H1 (cell line): ENCODE measurements around the gene SUMF1. TPM values are rescaled to one million over a fixed set of nuclear protein-coding genes. Genes with fewer than 3 reads are reported as not detected.

Experiments used
- CTCF ChIA-PET: fragments of 300-600 bp; sonication (Branson Sonifier 250); formaldehyde crosslinking; loops from one replicate; lab custom pipeline; 2021; ENCODE audit not compliant: partially characterized antibody; lab: Charles Lee
- POLR2A ChIA-PET: fragments of 300-600 bp; sonication (Branson Sonifier 250); formaldehyde crosslinking; loops from one replicate; lab custom pipeline; 2021; ENCODE audit warnings: inconsistent platforms; ENCODE audit not compliant: partially characterized antibody; lab: Charles Lee
- DNase-seq, 2 experiments: peaks; one replicate each; pipeline versions ENCODE4 v3.0.0 to v3.0.0-alpha.2; 2010 to 2022; ENCODE audit warnings: low spot score in 2 of 2, low read depth in 1 of 2, mixed read lengths in 1 of 2
- FAIRE-seq: peaks from 2 replicates; lab custom pipeline; 2011; peaks lifted over from hg19 to GRCh38; lab: Jason Lieb, UNC
- H2AFZ ChIP-seq: 2 replicates; pipeline ENCODE4 v1.8.1; 2012; ENCODE audit warnings: low read length, inconsistent platforms
- H2AK5ac ChIP-seq: 2 replicates; pipeline ENCODE4 v1.6.1; 2013; ENCODE audit warnings: low read depth, low read length
- H2BK120ac ChIP-seq: replicated peaks from 2 replicates; pipeline ENCODE3; 2013; ENCODE audit warnings: low read depth, low read length, inconsistent platforms
- H2BK12ac ChIP-seq: 2 replicates; pipeline ENCODE4 v1.6.1; 2013; ENCODE audit warnings: low read depth, low read length
- H2BK15ac ChIP-seq: 2 replicates; pipeline ENCODE4 v1.6.1; 2013; ENCODE audit warnings: low read length
- H2BK20ac ChIP-seq: 2 replicates; pipeline ENCODE4 v1.6.1; 2013; ENCODE audit warnings: low read length
- H2BK5ac ChIP-seq: 2 replicates; pipeline ENCODE4 v1.6.1; 2013; ENCODE audit warnings: low read depth, low read length
- H3K14ac ChIP-seq: 2 replicates; pipeline ENCODE4 v1.6.1; 2013; ENCODE audit warnings: inconsistent platforms; ENCODE audit not compliant: insufficient read length
- H3K18ac ChIP-seq: 2 replicates; pipeline ENCODE4 v1.6.1; 2013; ENCODE audit warnings: low read length; ENCODE audit errors: extremely low read depth
- H3K23ac ChIP-seq: 2 replicates; pipeline ENCODE4 v1.6.1; 2013; ENCODE audit warnings: inconsistent platforms; ENCODE audit not compliant: insufficient read length
- H3K23me2 ChIP-seq: 2 replicates; pipeline ENCODE4 v1.6.1; 2013; ENCODE audit warnings: low read depth, low read length
- H3K27ac ChIP-seq: 2 replicates; pipeline ENCODE4 v1.6.1; 2011; ENCODE audit warnings: low read depth, low read length, inconsistent platforms
- H3K27me3 ChIP-seq, 4 experiments: replicated peaks in 1 of 4; 1 replicate in 1 of 4; 2 replicates in 3 of 4; pipeline versions ENCODE4 v1.6.1 to v1.8.1; 2011 to 2013; ENCODE audit warnings: low read length in 3 of 4, mild to moderate bottlenecking in 3 of 4, inconsistent platforms in 2 of 4, mixed read lengths in 2 of 4, moderate library complexity in 1 of 4; ENCODE audit not compliant: control insufficient read depth in 3 of 4, insufficient read depth in 3 of 4; ENCODE audit errors: extremely low read depth in 1 of 4
- H3K36me3 ChIP-seq, 4 experiments: 2 replicates each; pipeline versions ENCODE4 v1.6.1 to v1.8.1; 2011 to 2013; ENCODE audit warnings: mild to moderate bottlenecking in 4 of 4, low read length in 3 of 4, moderate library complexity in 2 of 4, control low read depth in 1 of 4, inconsistent platforms in 1 of 4; ENCODE audit not compliant: insufficient read depth in 4 of 4, control insufficient read depth in 2 of 4
- H3K4ac ChIP-seq: replicated peaks from 2 replicates; pipeline ENCODE3; 2013; ENCODE audit warnings: low read length, low read depth, mixed read lengths, inconsistent platforms; ENCODE audit not compliant: insufficient read length
- H3K4me1 ChIP-seq, 4 experiments: replicated peaks in 1 of 4; 1 replicate in 1 of 4; 2 replicates in 3 of 4; pipeline versions ENCODE4 v1.6.1 to v1.8.1; 2011 to 2013; ENCODE audit warnings: low read length in 3 of 4, inconsistent platforms in 2 of 4, mixed read lengths in 1 of 4; ENCODE audit not compliant: insufficient read depth in 4 of 4, control insufficient read depth in 3 of 4
- H3K4me2 ChIP-seq, 2 experiments: 2 replicates each; pipeline versions ENCODE4 v1.6.1 to v1.8.1; 2011 to 2013; ENCODE audit warnings: low read depth in 2 of 2, low read length in 2 of 2, control low read depth in 1 of 2, inconsistent platforms in 1 of 2, mild to moderate bottlenecking in 1 of 2; ENCODE audit not compliant: insufficient read depth in 1 of 2
- H3K4me3 ChIP-seq, 4 experiments: fragments of 200-600, 300-600 bp in 1 of 4; sonication (generic), shearing (Covaris generic), sonication (Bioruptor Twin) in 1 of 4; 2 replicates each; pipeline versions ENCODE4 v1.5.1 to v1.8.1; 2011 to 2016; ENCODE audit warnings: low read length in 4 of 4, low read depth in 3 of 4, control low read depth in 2 of 4, inconsistent platforms in 2 of 4, mild to moderate bottlenecking in 2 of 4, mixed read lengths in 1 of 4, moderate library complexity in 1 of 4; ENCODE audit not compliant: insufficient read depth in 2 of 4; ENCODE audit errors: extremely low read depth in 1 of 4
- H3K56ac ChIP-seq: replicated peaks from 2 replicates; pipeline ENCODE3; 2013; ENCODE audit warnings: low read depth, mild to moderate bottlenecking, mixed read lengths, low read length, inconsistent platforms; ENCODE audit not compliant: insufficient read length
- H3K79me1 ChIP-seq: 2 replicates; pipeline ENCODE4 v1.6.1; 2013; ENCODE audit warnings: low read depth, low read length, control low read depth
- H3K79me2 ChIP-seq, 2 experiments: 2 replicates each; pipeline versions ENCODE4 v1.6.1 to v1.8.1; 2012 to 2013; ENCODE audit warnings: low read length in 2 of 2, mild to moderate bottlenecking in 2 of 2, inconsistent platforms in 1 of 2; ENCODE audit not compliant: insufficient read depth in 2 of 2, control insufficient read depth in 1 of 2
- H3K9ac ChIP-seq, 4 experiments: replicated peaks in 1 of 4; 1 replicate in 1 of 4; 2 replicates in 3 of 4; pipeline versions ENCODE4 v1.6.1 to v1.8.1; 2011 to 2013; ENCODE audit warnings: low read depth in 3 of 4, low read length in 3 of 4, control low read depth in 2 of 4, mild to moderate bottlenecking in 2 of 4, moderate library complexity in 2 of 4, inconsistent platforms in 1 of 4; ENCODE audit errors: extremely low read depth in 1 of 4
- H3K9me3 ChIP-seq, 2 experiments: 2 replicates each; pipeline versions ENCODE4 v1.6.1 to v1.8.1; 2012 to 2013; ENCODE audit warnings: mild to moderate bottlenecking in 2 of 2, moderate library complexity in 2 of 2, control low read depth in 1 of 2, inconsistent platforms in 1 of 2, low read depth in 1 of 2, low read length in 1 of 2, mixed read lengths in 1 of 2; ENCODE audit not compliant: insufficient read depth in 2 of 2
- H4K20me1 ChIP-seq, 2 experiments: replicated peaks in 1 of 2; 2 replicates each; pipeline versions ENCODE3 to v1.8.1; 2011 to 2013; ENCODE audit warnings: inconsistent platforms in 2 of 2, low read length in 2 of 2, mild to moderate bottlenecking in 1 of 2; ENCODE audit not compliant: insufficient read depth in 2 of 2, control insufficient read depth in 1 of 2
- H4K5ac ChIP-seq: 2 replicates; pipeline ENCODE4 v1.6.1; 2013; ENCODE audit warnings: low read length, low read depth, mixed read lengths, inconsistent platforms; ENCODE audit not compliant: insufficient read length
- H4K8ac ChIP-seq: 2 replicates; pipeline ENCODE4 v1.8.0; 2013; ENCODE audit warnings: mild to moderate bottlenecking, moderate library complexity, low read length, inconsistent platforms; ENCODE audit not compliant: insufficient read depth; ENCODE audit errors: extremely low read depth
- H4K91ac ChIP-seq: replicated peaks from 2 replicates; pipeline ENCODE3; 2013; ENCODE audit warnings: low read length, mixed read lengths, inconsistent platforms; ENCODE audit not compliant: insufficient read length
- ASH2L ChIP-seq: fragments of 200-600, 300-600 bp; sonication (generic); IDR thresholded peaks from one replicate; pipeline ENCODE4 v1.7.1; 2017; ENCODE audit warnings: low read length
- BRCA1 ChIP-seq: IDR thresholded peaks from 2 replicates; pipeline ENCODE4 v1.6.1; 2012; ENCODE audit warnings: low read depth, low read length, improper control_type of control experiment
- CHD1 ChIP-seq: IDR thresholded peaks from 2 replicates; pipeline ENCODE4 v1.6.1; 2012; ENCODE audit warnings: low read depth, low read length, improper control_type of control experiment
- CTBP2 ChIP-seq: IDR thresholded peaks from 2 replicates; pipeline ENCODE4 v1.7.0; 2011; ENCODE audit warnings: borderline replicate concordance, mild to moderate bottlenecking, moderate library complexity, mixed read lengths, low read length; ENCODE audit not compliant: insufficient read depth, insufficient read length
- E2F6 ChIP-seq: IDR thresholded peaks from 2 replicates; pipeline ENCODE4 v1.6.1; 2012; ENCODE audit warnings: inconsistent platforms
- KDM5A ChIP-seq: fragments of 200-600 bp; IDR thresholded peaks from 2 replicates; pipeline ENCODE4 v1.7.1; 2012; ENCODE audit warnings: mild to moderate bottlenecking, low read length, inconsistent platforms, mixed read lengths
- NANOG ChIP-seq: IDR thresholded peaks from 2 replicates; pipeline ENCODE4 v1.6.1; 2011; ENCODE audit warnings: low read length, low read depth, mild to moderate bottlenecking, inconsistent platforms; ENCODE audit not compliant: insufficient read depth, poor library complexity, severe bottlenecking
- POLR2A ChIP-seq, 2 experiments: IDR thresholded peaks; 1 replicate in 1 of 2; 2 replicates in 1 of 2; pipeline ENCODE4 v1.6.1; 2011; ENCODE audit warnings: low read depth in 2 of 2, low read length in 2 of 2, mild to moderate bottlenecking in 2 of 2; ENCODE audit errors: control extremely low read depth in 1 of 2
- POU5F1 ChIP-seq: IDR thresholded peaks from 2 replicates; pipeline ENCODE4 v1.6.1; 2011; ENCODE audit warnings: low read depth, mild to moderate bottlenecking, low read length, moderate library complexity
- RFX5 ChIP-seq: IDR thresholded peaks from 2 replicates; pipeline ENCODE4 v1.6.1; 2011; ENCODE audit warnings: low read depth, low read length, improper control_type of control experiment, borderline replicate concordance
- SP4 ChIP-seq: IDR thresholded peaks from 2 replicates; pipeline ENCODE4 v1.6.1; 2012; ENCODE audit warnings: low read length, inconsistent platforms
- TCF12 ChIP-seq: IDR thresholded peaks from 2 replicates; pipeline ENCODE4 v1.6.1; 2011; ENCODE audit warnings: low read depth, mild to moderate bottlenecking, low read length
- TEAD4 ChIP-seq: IDR thresholded peaks from 2 replicates; pipeline ENCODE4 v1.6.1; 2012; ENCODE audit warnings: low read depth, low read length, inconsistent platforms, mixed read lengths
- WGBS, 2 experiments: shearing (Covaris generic) in 1 of 2; methylation state at CpG; one replicate each; pipeline versions ENCODE4 v1.1.6 to v1.1.7; 2013 to 2015; ENCODE audit warnings: low lambda C conversion rate in 2 of 2, mixed read lengths in 2 of 2, inconsistent platforms in 1 of 2, low coverage in 1 of 2, missing lambda C conversion rate in 1 of 2; ENCODE audit not compliant: insufficient replicate concordance in 2 of 2, insufficient coverage in 1 of 2, insufficient read length in 1 of 2; ENCODE audit errors: extremely low coverage in 1 of 2, missing lambda C conversion rate in 1 of 2; 5-methylcytosine and 5-hydroxymethylcytosine counted together
- polyA plus RNA-seq, 7 experiments: library from polyadenylated mRNA; depleted of rRNA in 3 of 7; stranded (reverse) in 5 of 7; unstranded in 2 of 7; fragments of >200 nt in 5 of 7; fragments of 200-250 nt in 2 of 7; gene quantifications; 1 replicate in 5 of 7; 2 replicates in 1 of 7; 4 replicates in 1 of 7; pipeline versions ENCODE4 v1.2.1 to v1.2.3, GENCODE V29; 2011 to 2013; ENCODE audit warnings: missing spikeins in 2 of 7, mixed read lengths in 2 of 7
- total RNA-seq: library from RNA; stranded (reverse); fragmentation: NEBNext Ultra II Directional; extraction: Animal tissue kit (Norgen Biotek cat#: 25700); gene quantifications from 2 replicates; pipeline ENCODE4 v1.2.1, GENCODE V29; 2021

Gene SUMF1
- total and polyA plus RNA-seq, 2 of the 8 experiments (the other 6 are each of a cell fraction or from before 2014, with no cell fraction given), result 12.5 to 15.0 TPM

DNA sequence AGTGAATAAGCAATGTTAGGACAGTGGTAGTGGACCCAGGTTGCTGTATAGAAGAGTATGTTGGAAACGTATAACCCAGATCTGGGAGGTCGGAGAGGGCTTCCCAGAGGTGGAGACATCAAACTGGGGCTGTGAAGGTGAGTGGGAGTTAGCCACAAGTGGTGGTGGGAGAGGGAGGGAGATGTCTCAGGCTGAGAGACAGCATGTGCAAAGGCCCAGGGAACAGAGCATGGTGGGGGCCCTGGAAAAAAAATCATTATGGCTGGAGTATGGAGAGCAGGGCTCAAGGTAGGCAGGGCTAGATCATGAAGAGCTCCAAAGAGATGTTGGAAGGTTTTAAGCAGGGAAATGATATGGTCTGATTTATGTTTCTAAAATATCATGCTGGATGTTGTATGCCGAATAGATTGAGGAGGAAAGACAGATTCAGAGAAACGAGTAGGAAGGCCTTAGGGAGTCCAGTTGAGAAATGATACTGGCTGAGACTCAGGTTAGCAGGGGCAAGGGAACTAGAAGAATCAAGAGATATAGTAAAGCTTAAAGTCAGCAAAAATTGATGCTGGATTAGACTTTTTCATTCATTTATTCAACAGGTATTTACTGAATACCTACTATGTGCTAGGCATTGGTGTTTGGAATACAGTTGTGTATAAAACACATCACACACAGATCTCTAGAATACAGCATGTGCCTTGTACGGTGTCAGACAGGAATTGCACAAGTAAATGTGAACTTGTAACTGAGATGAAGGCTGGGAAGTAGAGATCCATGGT is 43.1 kb upstream of the SUMF1 start:
- no peak overlapping the region for H4K5ac ChIP-seq
- no peak overlapping the region for H3K4ac ChIP-seq
- H2BK20ac ChIP-seq, result no peak overlapping the region
- H2BK12ac ChIP-seq, result no peak overlapping the region
- no peaks in the 10 kb centered on the region; a peak in 2 of 7 replicates for H3K27me3 ChIP-seq
- H3K27ac ChIP-seq, result no peak overlapping the region
- H3K4me3 ChIP-seq, result no peak overlapping the region
- no peak overlapping the region for H3K14ac ChIP-seq
- no peak for FAIRE-seq
- H3K79me2 ChIP-seq, result no peaks in the 10 kb centered on the region
- no peak for DNase-seq
- no peak overlapping the region for H2BK15ac ChIP-seq
- H2BK120ac ChIP-seq, result no peak overlapping the region
- H3K23me2 ChIP-seq, result no peaks in the 10 kb centered on the region
- no peak overlapping the region for H3K56ac ChIP-seq
- no peak overlapping the region for H2AFZ ChIP-seq
- H3K9ac ChIP-seq, result no peak overlapping the region
- WGBS, 2 experiments, result 93% methylated on average over 5 of the region's 5 CpGs; no CpG with 5 or more reads in 1 of the 2 experiments
- peaks cover 0 to 2% of the 10 kb centered on the region in 2 experiments for H4K20me1 ChIP-seq
- peak overlapping the region; percentile 10 for H4K91ac ChIP-seq
- H2BK5ac ChIP-seq, result no peak overlapping the region
- peaks cover 5 to 13% (median 7%) of the 10 kb centered on the region in 4 experiments; a peak in 5 of 7 replicates for H3K4me1 ChIP-seq
- H3K36me3 ChIP-seq, result no peaks in the 10 kb centered on the region
- POLR2A ChIA-PET, result interaction anchor here (1.7 to 4.2 kb wide), 2 partner anchors 11 to 17 kb away, joined by 3 to 20 read pairs; partner anchors contain the start of gene ITPR1
- H3K18ac ChIP-seq, result no peak overlapping the region
- H3K79me1 ChIP-seq, result no peaks in the 10 kb centered on the region
- H4K8ac ChIP-seq, result no peak overlapping the region
- H2AK5ac ChIP-seq, result no peak overlapping the region
- CTCF ChIA-PET, result interaction anchor here (0.5 to 2.4 kb wide), 5 partner anchors 26 to 1573 kb away, joined by 3 to 8 read pairs (median 5); no protein-coding TSS in a partner anchor
- H3K4me2 ChIP-seq, result no peak overlapping the region
- H3K9me3 ChIP-seq, result no peaks in the 10 kb centered on the region
- no peak overlapping the region for H3K23ac ChIP-seq
- no peak for TF ChIP-seq NANOG
- no peak for TF ChIP-seq KDM5A
- no peak for TF ChIP-seq SP4
- no peak for TF ChIP-seq POU5F1
- TF ChIP-seq ASH2L, result no peak
- no peak for TF ChIP-seq CTBP2
- no peak for TF ChIP-seq TCF12
- TF ChIP-seq E2F6, result no peak
- no peak for TF ChIP-seq TEAD4
- TF ChIP-seq BRCA1, result no peak
- TF ChIP-seq POLR2A (IDR thresholded peaks at IDR 0.05; ENCODE audit: control extremely low read depth in 1 of 2, low read depth in 2 of 2, low read length in 2 of 2), result no peak
- TF ChIP-seq CHD1, result no peak
- TF ChIP-seq RFX5, result no peak
